GM19043 (cell line): ENCODE data around the gene ARSB.
"Not testable (repeated sequence)": the region's sequence is repeated elsewhere in the genome, so short reads cannot be mapped to it uniquely, and the experiment has no call there.

Source experiments
- ATAC-seq: cut with Tn5 transposase; IDR thresholded peaks from one replicate; pipeline ENCODE4 v1.9.1; 2021; ENCODE audit warnings: low read depth; ENCODE audit not compliant: unreplicated experiment

The ARSB gene

GRCh38 chr5:78851891-78852290 lies 133.2 kb downstream of the ARSB start:
- not testable (repeated sequence) for ATAC-seq

- no peak for ATAC-seq
These were observed 139.6 kb downstream of the ARSB start for GRCh38 chr5:78845470-78845869.

- no peak for ATAC-seq
These were observed 141.7 kb downstream of the ARSB start for GRCh38 chr5:78843436-78843835.

- ATAC-seq = no peak
These were observed 143.3 kb downstream of the ARSB start for GRCh38 chr5:78841767-78842166.

- no peak for ATAC-seq
These were observed 146.4 kb downstream of the ARSB start for GRCh38 chr5:78838753-78839152.

- ATAC-seq = no peak
These were observed 147.3 kb downstream of the ARSB start for GRCh38 chr5:78837836-78838235.

GRCh38 chr5:78835176-78835575 lies 149.9 kb downstream of the ARSB start:
- no peak for ATAC-seq

GRCh38 chr5:78833284-78833683 lies 151.8 kb downstream of the ARSB start:
- ATAC-seq = no peak

GRCh38 chr5:78830528-78831046 lies 154.5 kb downstream of the ARSB start:
- no peak for ATAC-seq

- no peak for ATAC-seq
These were observed 155.1 kb downstream of the ARSB start for GRCh38 chr5:78829811-78830527.

GRCh38 chr5:78827725-78828124 lies 157.4 kb downstream of the ARSB start:
- ATAC-seq = no peak

- ATAC-seq = no peak
These were observed 160.3 kb downstream of the ARSB start for GRCh38 chr5:78824831-78825281.

GRCh38 chr5:78823196-78823595 lies 161.9 kb downstream of the ARSB start:
- ATAC-seq = no peak

- no peak for ATAC-seq
These were observed 163.5 kb downstream of the ARSB start for GRCh38 chr5:78821536-78822021.

- no peak for ATAC-seq
These were observed 165.4 kb downstream of the ARSB start for GRCh38 chr5:78819707-78820106.

- no peak for ATAC-seq
These were observed 165.9 kb downstream of the ARSB start for GRCh38 chr5:78819166-78819565.

GRCh38 chr5:78816143-78816765 lies 168.9 kb downstream of the ARSB start:
- no peak for ATAC-seq

GRCh38 chr5:78813906-78814530 lies 171.1 kb downstream of the ARSB start:
- no peak for ATAC-seq

GRCh38 chr5:78813286-78813685 lies 171.8 kb downstream of the ARSB start:
- ATAC-seq = no peak

- no peak for ATAC-seq
These were observed 173.2 kb downstream of the ARSB start for GRCh38 chr5:78811866-78812265.

GRCh38 chr5:78811121-78811817 lies 173.8 kb downstream of the ARSB start:
- no peak for ATAC-seq
